ENCODE results near the gene RREB1.

DNA sequence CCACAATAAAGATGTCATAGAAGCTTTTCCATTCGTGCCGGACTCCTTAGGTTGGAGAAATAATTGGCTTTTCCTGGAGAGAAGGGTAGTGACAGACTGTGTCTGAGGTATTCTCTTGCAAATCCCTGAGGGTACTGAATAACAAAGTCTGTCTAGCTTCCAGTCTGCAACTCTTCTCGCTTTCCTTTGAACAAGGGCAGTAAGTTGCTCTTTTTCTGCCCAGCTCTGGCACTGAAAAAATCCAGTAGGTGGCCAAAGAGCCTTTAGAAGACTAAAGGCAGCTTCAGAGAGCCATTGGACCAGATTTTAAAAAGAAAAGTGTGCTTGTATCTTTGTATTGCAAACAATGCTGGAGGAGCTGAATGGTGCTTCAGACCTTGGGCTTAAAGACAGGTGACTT is 20.7 kb upstream of the RREB1 start:
- no peak for TF ChIP-seq EZH2 (IDR thresholded peaks at IDR 0.05; ENCODE audit: borderline replicate concordance, low read depth, low read length, severe bottlenecking)
- TF ChIP-seq, protein P1, sequence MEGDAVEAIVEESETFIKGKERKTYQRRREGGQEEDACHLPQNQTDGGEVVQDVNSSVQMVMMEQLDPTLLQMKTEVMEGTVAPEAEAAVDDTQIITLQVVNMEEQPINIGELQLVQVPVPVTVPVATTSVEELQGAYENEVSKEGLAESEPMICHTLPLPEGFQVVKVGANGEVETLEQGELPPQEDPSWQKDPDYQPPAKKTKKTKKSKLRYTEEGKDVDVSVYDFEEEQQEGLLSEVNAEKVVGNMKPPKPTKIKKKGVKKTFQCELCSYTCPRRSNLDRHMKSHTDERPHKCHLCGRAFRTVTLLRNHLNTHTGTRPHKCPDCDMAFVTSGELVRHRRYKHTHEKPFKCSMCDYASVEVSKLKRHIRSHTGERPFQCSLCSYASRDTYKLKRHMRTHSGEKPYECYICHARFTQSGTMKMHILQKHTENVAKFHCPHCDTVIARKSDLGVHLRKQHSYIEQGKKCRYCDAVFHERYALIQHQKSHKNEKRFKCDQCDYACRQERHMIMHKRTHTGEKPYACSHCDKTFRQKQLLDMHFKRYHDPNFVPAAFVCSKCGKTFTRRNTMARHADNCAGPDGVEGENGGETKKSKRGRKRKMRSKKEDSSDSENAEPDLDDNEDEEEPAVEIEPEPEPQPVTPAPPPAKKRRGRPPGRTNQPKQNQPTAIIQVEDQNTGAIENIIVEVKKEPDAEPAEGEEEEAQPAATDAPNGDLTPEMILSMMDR (IDR thresholded peaks at IDR 0.05; ENCODE audit: borderline replicate concordance, extremely low read depth, low read length, poor library complexity, severe bottlenecking), result peak; percentile 21
